ENCODE results near the gene PPIG.

- TF ChIP-seq ZNF274 (IDR thresholded peaks at IDR 0.05; ENCODE audit: low read depth, low read length) (no peak), YY1 (IDR thresholded peaks at IDR 0.05; ENCODE audit: insufficient read depth, insufficient read length) (no peak)
These were observed 14.2 kb upstream of the PPIG start for GRCh38 chr2:169569948-169570347.

Measured in NT2/D1 (cell line).